HG03159 (cell line): ENCODE data around the gene ARHGEF25.
A peak's percentile ranks its signal among the peaks of the same experiment; 100 is the strongest.
"Not testable (repeated sequence)": the region's sequence is repeated elsewhere in the genome, so short reads cannot be mapped to it uniquely, and the experiment has no call there.

Experiments used
- ATAC-seq: cut with Tn5 transposase; IDR thresholded peaks from one replicate; pipeline ENCODE4 v1.9.1; 2021; ENCODE audit warnings: mild to moderate bottlenecking, moderate library complexity; ENCODE audit not compliant: unreplicated experiment

ARHGEF25 gene

DNA sequence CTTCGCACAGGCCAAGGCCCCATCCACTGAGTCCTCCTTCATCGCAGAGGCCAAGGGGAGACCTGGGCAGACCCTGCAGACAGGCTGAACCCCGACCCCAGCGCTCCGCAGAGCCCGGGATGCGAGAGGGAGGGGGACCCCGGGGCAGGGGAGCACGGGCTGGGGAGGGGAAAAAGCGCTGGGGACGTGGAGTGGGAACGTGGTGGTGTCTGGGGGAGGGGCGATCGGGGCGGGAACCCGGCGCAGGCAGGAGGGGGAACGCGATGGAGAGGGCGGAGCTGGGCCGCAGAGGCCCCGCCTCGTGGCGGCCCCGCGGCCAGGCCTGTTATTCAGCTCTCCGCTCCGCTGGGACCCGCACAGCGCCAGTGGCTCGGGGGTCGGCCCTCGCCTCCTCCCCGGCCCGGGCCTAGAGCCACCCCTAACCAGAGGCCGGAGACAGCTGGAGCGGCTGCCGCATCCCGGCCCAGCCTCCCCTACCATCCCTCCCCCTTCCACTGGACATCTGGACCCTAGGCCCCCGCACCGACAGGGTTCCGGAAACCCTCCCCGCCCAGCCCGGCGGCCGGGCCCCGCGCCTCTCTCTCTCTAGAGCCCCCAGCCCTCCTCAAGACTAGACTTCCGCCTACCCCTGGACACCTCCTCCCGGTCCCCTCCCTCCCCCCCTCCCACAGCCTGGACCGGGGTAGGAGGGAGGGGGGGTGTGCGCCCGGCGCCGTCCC lies at the start of gene ARHGEF25:
ARHGEF25 (plus strand) TSS at position 328 of the 719 bp plus-strand sequence. CDS start 460 bp downstream, outside the sequence.
- ATAC-seq: no peak

DNA sequence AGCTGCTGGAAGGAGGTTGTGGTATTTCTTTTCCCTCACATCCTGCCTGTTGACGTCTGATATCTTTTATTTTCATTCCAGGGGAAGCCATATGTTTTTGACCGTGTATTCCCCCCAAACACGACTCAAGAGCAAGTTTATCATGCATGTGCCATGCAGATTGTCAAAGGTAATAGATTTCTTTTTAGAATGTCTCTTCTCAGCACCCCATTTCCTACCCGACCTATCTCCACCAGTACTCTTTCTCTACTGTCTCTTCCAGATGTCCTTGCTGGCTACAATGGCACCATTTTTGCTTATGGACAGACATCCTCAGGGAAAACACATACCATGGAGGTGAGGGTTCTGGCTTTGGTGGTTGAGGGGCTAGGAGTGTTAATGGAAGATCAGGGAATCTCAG lies 47.9 kb upstream of the ARHGEF25 start:
- no peak for ATAC-seq

DNA sequence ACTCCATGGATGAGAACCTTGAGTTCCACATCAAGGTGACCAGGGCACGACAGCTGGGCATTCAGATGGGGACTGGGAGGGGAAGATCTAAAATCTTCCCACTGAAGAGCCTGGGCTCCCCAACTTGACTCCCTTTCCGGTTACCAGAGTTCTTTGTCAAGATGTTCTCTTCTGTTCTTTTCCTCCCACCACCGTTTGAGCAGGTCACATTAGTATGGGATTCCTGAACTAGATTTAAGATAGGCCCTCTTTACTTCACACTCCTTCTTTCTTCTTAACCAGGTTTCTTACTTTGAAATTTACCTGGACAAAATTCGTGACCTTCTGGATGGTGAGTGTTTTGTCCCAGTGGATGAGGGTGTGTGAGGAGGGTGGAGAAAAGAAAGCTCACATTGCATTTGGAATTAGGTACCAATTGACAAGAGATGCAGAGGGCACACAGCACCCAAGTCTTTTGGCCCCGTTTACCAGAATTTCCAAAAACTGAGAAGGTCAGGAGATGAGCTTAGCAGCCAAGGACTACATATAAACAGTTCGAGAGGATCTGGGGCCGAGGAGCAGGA lies 47.0 kb upstream of the ARHGEF25 start:
- no peak for ATAC-seq

DNA sequence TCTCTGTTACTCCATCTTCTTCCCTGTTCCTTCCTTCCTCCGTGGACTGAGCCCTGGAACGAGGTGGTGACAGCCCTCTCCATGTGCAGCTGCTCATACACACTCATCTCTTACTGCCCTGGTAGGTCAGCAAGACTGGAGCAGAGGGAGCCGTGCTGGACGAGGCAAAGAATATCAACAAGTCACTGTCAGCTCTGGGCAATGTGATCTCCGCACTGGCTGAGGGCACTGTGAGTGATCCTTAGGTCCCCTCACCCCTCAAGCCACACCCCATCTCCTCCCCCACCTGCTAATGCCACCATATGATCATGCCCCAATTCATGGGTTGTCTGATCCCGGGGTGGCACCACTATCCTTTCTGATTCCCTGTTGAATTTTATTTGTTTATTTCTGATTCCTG lies 42.4 kb upstream of the ARHGEF25 start:
- ATAC-seq: no peak

DNA sequence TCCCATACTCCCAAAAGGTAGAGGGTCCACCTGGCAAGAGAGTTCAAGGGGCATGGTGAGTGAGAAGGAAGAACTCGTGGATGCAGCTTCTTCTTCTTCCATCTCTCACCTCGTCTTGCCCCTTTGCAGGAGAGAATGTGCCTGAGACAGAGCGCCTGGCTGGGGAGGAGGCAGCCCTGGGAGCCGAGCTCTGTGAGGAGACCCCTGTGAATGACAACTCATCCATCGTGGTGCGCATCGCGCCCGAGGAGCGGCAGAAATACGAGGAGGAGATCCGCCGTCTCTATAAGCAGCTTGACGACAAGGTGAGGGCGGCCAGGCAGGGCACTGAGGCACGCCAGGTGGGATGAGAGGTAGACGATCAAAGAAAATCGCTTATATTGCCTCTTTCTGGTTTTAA lies 41.4 kb upstream of the ARHGEF25 start:
- no peak for ATAC-seq

DNA sequence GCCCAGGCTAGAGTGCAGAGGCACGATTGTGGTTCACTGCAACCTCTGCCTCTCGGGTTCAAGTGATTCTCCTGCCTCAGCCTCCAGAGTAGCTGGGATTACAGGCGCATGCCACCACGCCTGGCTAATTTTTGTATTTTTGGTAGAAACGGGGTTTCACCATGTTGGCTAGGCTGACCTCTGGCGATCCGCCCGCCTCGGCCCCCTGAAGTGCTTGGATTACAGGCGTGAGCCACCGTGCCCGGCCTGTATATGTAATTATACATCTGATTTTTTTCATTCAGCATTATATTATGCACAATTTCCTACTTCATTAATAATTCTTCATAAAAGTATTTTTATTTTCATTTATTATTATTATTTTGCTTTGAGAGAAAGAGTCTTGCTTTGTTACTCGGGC lies 40.8 kb upstream of the ARHGEF25 start:
- not testable (repeated sequence) for ATAC-seq

DNA sequence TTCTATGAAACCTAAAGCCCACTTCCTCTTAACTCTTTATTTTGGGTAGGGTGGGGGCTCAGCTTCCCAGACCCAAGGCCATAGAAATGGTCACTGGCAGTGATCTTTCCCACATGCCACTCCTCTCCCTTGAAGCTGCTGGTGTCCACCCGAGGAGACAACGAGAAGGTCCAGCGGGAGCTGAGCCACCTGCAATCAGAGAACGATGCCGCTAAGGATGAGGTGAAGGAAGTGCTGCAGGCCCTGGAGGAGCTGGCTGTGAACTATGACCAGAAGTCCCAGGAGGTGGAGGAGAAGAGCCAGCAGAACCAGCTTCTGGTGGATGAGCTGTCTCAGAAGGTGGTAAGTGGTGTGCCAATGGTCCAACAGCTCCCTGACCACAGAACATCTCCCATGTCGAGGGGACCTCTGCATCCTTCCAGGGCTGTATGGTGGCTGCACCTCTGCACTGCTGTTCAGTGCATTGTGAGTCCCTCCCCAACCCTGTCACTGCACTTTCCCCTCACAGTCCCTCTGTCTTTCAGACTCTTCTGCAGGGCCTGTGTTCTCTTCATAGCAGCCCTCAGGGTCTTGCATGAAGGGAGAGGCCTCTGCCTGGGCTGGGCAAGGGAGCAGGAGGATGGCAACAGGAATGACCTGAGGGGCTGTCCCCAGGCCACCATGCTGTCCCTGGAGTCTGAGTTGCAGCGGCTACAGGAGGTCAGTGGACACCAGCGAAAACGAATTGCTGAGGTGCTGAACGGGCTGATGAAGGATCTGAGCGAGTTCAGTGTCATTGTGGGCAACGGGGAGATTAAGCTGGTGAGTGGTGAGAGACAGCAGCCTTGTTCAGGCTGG lies 39.1 kb upstream of the ARHGEF25 start:
- no peak for ATAC-seq

DNA sequence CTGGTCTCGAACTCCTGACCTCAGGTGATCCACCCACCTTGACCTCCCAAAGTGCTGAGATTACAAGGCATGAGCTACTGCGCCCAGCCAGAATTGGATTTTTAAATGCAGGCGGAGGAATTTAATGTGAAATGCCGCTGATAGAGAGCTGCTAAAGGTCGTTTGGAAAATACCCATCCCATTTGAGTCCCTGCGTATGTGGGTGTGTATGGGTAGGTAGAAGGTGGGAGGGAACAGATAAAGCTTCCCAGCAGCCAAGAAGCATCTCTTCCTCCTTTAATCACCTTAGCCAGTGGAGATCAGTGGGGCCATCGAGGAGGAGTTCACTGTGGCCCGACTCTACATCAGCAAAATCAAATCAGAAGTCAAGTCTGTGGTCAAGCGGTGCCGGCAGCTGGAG lies 36.4 kb upstream of the ARHGEF25 start:
- no peak for ATAC-seq

DNA sequence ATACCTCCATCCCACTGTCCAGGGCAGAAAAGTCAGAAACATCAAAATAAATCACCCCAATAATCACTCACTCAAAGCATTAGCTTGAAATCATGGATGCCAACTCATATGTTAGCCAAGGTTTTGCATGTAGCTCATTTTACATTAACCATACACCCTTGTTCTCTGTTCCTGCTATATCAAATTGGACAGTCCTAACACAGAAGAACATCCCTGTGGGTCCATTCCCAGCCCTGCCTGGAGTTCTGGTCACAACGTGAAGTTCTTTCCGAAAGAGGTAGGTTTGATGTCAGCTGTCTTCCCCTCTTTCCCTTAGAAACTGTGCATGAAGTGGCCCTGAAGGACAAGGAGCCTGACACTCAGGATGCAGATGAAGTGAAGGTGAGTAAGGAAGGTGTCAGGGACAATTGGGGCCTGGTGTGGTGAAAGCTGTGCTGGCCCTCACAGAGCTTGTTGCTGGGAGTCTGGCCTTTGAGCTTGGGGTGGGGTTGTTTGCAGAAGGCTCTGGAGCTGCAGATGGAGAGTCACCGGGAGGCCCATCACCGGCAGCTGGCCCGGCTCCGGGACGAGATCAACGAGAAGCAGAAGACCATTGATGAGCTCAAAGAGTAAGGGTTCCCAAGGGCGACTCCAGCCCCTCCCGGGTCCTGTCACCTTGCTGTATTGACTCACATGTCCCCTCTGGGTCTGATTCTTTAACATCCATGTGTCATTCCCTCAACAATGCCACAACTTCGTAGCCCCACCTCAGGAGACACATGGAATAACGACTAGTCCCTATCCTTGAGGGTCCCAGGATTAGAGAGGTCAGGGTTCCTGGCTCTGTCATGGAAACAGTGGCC lies 35.2 kb upstream of the ARHGEF25 start:
- ATAC-seq: no peak

DNA sequence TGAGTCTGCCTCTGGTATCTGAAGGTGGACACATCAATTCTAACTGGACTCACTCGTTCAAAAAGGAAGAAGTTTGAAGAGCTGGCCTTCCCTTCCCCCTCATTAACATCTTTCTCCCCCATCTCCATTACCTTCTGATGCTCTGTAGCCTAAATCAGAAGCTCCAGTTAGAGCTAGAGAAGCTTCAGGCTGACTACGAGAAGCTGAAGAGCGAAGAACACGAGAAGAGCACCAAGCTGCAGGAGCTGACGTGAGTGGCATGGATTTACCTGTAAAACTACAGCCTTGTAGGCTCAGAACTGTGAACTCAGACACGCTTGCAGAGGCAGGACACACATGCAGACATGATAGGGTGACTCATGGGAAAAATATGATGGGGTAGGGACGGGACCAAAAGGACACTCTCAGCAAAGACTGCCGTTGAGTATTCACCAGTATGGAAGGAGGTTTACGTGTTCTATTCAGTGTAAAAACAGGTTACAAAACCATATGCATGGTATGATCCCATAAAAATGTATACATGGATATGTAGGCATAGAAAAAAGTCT lies 34.5 kb upstream of the ARHGEF25 start:
- no peak for ATAC-seq

DNA sequence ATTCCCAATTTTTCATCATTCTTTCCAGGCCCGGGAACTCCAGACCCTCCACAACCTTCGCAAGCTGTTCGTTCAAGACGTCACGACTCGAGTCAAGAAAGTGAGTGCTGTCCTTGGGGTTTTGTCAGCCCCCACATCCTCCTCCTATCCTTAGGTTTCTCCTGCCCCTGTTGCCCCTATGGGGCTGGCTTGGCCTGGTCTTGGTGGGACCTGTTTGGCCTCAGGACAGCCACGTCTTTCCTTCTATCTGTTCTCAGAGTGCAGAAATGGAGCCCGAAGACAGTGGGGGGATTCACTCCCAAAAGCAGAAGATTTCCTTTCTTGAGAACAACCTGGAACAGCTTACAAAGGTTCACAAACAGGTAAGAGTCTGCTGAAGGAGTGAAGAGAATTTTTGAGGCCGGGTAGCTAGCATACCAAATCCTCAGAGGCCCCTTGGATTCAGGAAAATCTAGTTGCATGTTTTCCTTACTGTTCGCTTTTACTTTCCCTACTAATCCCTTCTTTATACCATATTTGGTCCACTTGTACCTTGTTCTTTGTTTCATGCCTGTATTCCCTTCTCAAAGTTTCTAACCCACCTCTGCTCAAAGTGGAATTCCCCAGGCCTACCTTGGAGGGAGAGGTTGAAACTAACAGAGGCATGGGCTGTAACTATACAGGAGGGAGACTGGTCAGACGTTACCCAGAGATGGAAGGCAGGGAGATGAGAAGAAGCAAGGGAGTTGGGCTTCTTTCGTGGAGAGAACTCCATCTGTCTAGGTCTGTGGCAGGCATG lies 33.1 kb upstream of the ARHGEF25 start:
- ATAC-seq: no peak

DNA sequence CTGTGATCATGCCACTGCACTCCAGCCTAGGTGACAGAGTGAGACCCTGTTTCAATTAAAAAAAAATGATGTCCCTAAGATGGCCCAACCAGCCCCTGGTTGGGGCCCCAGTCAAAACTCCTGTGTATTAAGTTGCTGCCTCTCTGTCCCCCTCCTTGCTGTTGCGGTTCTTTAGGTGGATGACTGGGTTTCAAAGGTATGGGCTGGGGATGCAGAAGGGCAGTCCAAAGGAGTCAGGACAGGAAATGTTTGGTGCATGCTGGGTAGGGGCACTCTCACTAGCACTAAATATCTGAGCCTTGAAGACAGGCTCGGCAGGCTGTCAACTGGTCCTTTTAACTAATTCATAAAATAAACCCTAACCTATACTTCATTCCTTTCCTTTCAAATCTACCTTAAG lies 32.2 kb upstream of the ARHGEF25 start:
- ATAC-seq: no peak

DNA sequence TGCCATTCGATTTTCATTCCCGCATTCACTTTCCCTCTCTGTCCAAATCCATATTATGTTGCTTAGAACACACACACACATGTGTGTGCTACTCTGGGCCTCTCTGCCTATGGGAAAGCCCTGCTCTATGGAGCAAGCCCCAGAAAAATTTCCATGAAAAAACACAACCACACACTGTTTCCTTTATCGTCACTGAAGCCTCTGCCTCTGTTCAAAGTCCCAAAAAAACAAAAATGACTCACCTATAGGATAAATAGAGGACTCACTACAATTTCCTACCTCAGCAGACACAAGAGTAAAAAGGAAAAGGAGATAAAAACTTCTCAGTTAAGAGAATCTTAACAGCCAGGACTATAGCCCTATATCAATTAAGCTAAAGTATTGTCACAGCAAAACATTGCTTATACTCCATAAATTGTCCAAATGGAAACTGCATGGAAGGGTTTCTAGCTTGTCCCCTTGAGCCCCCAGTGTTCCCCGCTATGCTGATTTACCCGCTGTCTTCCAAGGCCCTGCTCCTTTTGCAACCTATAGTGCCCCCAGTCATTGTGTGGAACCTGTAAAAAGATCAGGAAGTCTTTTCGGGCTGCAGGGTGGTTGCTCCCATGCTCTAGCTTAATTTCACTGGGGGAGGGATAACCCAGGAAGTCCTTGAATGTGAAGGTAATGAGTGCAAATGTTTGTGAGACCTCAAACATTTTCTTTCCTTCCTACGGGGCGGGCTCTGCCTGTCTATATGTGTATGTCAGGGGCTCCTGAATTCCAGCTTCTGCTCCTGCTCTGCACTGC lies 31.4 kb upstream of the ARHGEF25 start:
- ATAC-seq: no peak

DNA sequence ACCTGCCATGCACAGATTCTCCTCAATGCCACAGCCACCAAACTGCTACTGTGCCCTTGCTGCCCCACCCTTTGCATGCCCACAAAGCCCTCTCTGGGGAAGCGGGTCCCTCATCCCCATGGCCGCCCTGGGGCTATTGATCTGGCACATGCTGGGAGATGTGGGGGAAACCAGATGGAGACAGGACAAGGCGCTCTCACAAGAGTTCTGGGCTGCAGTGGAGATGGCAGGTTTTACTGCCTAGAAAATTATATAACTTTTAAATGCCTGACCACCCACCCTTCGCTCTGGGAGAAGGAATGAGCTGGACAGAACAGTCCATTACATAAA lies 30.8 kb upstream of the ARHGEF25 start:
- no peak for ATAC-seq

DNA sequence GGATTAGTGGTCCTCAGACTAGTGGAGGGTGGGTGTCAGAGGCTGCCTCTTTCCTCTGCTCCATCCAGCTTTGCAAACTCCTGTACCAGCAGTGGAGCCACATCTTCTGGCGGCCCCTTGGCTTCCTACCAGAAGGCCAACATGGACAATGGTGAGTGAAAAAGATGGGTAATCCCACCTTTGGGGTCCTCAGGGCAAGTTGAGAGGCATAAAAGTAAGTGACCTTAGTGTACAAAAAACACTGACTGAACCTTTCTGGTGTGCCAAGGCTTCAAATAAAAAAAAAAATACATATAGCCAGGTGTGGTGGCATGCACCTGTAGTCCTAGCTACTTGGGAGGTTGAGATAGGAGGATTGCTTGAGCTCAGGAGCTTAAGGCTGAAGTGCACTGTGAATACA lies 29.4 kb upstream of the ARHGEF25 start:
- no peak for ATAC-seq

DNA sequence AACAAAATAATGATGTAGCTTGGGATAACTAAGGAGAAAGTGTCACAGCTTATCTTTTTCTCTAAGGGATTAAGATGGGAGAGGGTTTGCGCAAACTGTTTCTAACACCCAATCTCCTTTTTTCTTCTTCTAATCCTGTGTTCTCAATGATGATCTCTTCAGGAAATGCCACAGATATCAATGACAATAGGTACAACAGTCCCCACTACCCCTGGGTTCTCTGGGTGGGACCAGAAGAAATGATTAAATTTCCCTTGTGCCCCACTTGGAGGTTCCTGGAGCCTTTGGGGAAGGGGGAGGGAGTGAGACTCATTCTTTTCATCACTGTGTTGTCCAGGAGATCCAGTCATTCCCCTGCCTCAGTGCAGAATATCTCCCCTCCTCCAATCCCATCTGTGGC lies 28.8 kb upstream of the ARHGEF25 start:
- no peak for ATAC-seq

DNA sequence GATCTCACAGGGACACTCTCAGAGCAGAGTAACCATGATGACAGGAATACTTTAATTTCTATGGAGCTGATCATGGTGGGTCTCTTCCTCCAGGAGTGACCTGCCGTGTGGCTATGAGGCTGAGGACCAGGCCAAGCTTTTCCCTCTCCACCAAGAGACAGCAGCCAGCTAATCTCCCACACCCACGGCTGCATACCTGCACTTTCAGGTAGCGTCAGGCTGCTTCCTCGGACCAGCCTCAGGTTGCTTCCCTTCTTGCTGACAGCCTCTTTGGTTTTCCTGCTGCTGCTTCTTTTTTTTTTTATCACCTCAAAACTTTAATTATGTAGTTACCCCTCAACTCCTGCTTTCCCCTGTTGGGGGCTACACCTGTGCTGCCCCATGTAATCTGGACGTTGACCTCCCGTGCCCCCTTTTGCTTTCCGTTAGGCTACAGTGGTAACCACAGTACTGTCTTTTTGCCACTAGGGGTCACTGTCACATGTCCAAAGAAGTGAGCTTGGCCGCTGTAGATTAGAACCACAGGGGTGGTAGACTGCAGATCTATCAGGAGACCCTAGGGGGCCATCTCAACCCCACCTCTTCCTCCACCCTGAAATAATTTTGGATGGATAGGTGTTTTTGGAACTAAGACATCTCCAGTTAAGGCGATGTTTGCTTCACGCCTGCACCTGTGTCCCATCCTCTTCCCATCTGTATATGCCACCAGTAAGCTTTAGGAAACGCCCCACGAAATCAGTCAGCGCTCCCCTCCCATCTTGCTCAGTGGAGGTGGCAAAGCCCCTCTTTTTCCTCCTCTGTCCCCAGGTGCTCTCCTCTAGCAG lies 28.0 kb upstream of the ARHGEF25 start:
- ATAC-seq: peak; percentile 98

DNA sequence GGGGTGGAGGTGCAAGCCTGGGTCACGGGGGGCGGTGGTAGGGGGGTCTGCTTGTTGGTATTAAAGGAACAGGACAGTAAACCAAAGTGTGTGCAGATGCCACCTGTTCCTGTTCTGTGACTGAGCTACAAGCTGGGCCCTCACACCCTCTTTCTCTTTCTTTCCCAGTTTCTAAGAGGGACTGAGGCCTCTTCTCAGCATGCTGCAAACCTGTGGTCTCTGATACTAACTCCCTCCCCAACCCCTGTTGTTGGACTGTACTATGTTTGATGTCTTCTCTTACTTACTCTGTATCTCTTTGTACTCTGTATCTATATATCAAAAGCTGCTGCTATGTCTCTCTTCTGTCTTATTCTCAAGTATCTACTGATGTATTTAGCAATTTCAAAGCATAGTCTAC lies 27.2 kb upstream of the ARHGEF25 start:
- no peak for ATAC-seq

DNA sequence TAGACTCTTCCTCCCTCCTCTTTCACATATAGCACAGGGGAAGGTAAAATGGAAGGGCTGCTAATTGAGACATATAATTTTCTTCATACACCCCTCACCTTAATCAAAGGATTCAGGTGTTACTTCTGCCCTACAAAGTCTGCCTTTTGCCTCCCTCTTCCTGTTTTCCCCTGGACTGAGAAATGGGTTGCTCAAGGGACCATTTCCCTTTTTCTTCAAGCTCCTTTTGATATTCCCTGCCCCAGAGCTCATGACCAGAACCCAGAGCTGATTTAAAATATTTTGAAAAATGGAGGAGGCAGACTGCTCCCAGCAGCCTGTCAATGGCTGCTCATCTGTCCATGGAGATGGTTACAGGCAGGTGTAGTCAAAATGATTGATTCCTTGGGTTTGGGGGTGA lies 26.5 kb upstream of the ARHGEF25 start:
- ATAC-seq: no peak
